Activated B cell treated with CpG ODN at 0.5 μM for 24 hours (primary cell): ENCODE data around the gene CNOT10. TPM values are rescaled to one million over a fixed set of nuclear protein-coding genes. Genes with fewer than 3 reads are reported as not detected.

Experiments used
- ATAC-seq: fragments of 200-7000 bp; cut with Tn5 transposase; one replicate; pipeline ENCODE4 v1.10.0; 2021; ENCODE audit warnings: low read depth, mild to moderate bottlenecking, moderate library complexity
- CTCF ChIA-PET: fragments of 350-600 bp; sonication (Branson Sonifier 250); formaldehyde crosslinking; loops from one replicate; lab custom pipeline; 2021; ENCODE audit warnings: antibody characterized with exemption; lab: Charles Lee
- POLR2A ChIA-PET: fragments of 350-600 bp; sonication (Branson Sonifier 250); formaldehyde crosslinking; loops from one replicate; lab custom pipeline; 2021; ENCODE audit warnings: antibody characterized with exemption; lab: Charles Lee
- DNase-seq: peaks from one replicate; pipeline ENCODE4 v3.0.0; 2022
- H3K27ac Mint-ChIP-seq: one replicate; pipeline ENCODE4 v1.8.0; 2020; ENCODE audit warnings: mixed read lengths
- H3K27me3 Mint-ChIP-seq: one replicate; pipeline ENCODE4 v1.8.0; 2021; ENCODE audit warnings: mixed read lengths
- H3K36me3 Mint-ChIP-seq: one replicate; pipeline ENCODE4 v1.8.0; 2021; ENCODE audit warnings: low read depth, mixed read lengths
- H3K4me1 Mint-ChIP-seq: one replicate; pipeline ENCODE4 v1.8.0; 2021; ENCODE audit warnings: mixed read lengths
- H3K4me3 Mint-ChIP-seq: one replicate; pipeline ENCODE4 v1.8.0; 2020; ENCODE audit warnings: mild to moderate bottlenecking, mixed read lengths
- H3K9me3 Mint-ChIP-seq: one replicate; pipeline ENCODE4 v1.8.0; 2020; ENCODE audit warnings: mixed read lengths
- CTCF ChIP-seq: fragments of 200-600 bp; IDR thresholded peaks from one replicate; pipeline ENCODE4 v1.8.0; 2022; ENCODE audit warnings: antibody characterized with exemption, mild to moderate bottlenecking
- intact Hi-C: fragments of 100-400 bp; cut with micrococcal nuclease; formaldehyde crosslinking; loops from one replicate; pipeline ENCODE4 v1.15.1; 2024
- total RNA-seq: library from RNA; stranded (reverse); gene quantifications from 2 replicates; pipeline ENCODE4 v1.2.3, GENCODE V29; 2022

The CNOT10 gene
- total RNA-seq, 1 donor from 2014 or later, result 48.0 TPM

GRCh38 chr3:32743934-32744333 is 58.9 kb downstream of the CNOT10 start:
- no peaks in the 10 kb centered on the region for H3K9me3 Mint-ChIP-seq
- no peaks in the 10 kb centered on the region for H3K27me3 Mint-ChIP-seq
- H3K27ac Mint-ChIP-seq, result no peak overlapping the region
- ChIA-PET CTCF (no interaction called here), POLR2A (no interaction called here)
- H3K4me3 Mint-ChIP-seq, result no peak overlapping the region
- ATAC-seq, result no peak
- TF ChIP-seq CTCF, result no peak
- no peak for DNase-seq
- intact Hi-C loops, result no loop called here
- H3K36me3 Mint-ChIP-seq, result peaks cover 48% of the 10 kb centered on the region
- H3K4me1 Mint-ChIP-seq, result no peaks in the 10 kb centered on the region

GRCh38 chr3:32751377-32751776 is 66.4 kb downstream of the CNOT10 start:
- ChIA-PET CTCF (no interaction called here), POLR2A (no interaction called here)
- Mint-ChIP-seq H3K27me3 (no peaks in the 10 kb centered on the region), H3K27ac (no peak overlapping the region), H3K9me3 (no peaks in the 10 kb centered on the region), H3K36me3 (peaks cover 23% of the 10 kb centered on the region), H3K4me1 (no peaks in the 10 kb centered on the region), H3K4me3 (no peak overlapping the region)
- intact Hi-C loops, result no loop called here
- ATAC-seq (no peak), DNase-seq (no peak)
- no peak for TF ChIP-seq CTCF

- DNase-seq (no peak), ATAC-seq (no peak)
- no peak overlapping the region for H3K4me3 Mint-ChIP-seq
- ChIA-PET CTCF (no interaction called here), POLR2A (no interaction called here)
- TF ChIP-seq CTCF, result no peak
- intact Hi-C loops, result no loop called here
- H3K27me3 Mint-ChIP-seq, result no peaks in the 10 kb centered on the region
- H3K36me3 Mint-ChIP-seq, result peaks cover 31% of the 10 kb centered on the region
- no peaks in the 10 kb centered on the region for H3K9me3 Mint-ChIP-seq
- no peaks in the 10 kb centered on the region for H3K4me1 Mint-ChIP-seq
- no peak overlapping the region for H3K27ac Mint-ChIP-seq
Observed at GRCh38 chr3:32755761-32756160, 70.8 kb downstream of the CNOT10 start.

GRCh38 chr3:32757618-32758374 is 72.8 kb downstream of the CNOT10 start:
- CTCF ChIA-PET, result no interaction called here
- DNase-seq (no peak), ATAC-seq (no peak)
- Mint-ChIP-seq H3K4me3 (no peak overlapping the region), H3K9me3 (no peaks in the 10 kb centered on the region), H3K4me1 (no peaks in the 10 kb centered on the region), H3K27me3 (no peaks in the 10 kb centered on the region), H3K27ac (no peak overlapping the region), H3K36me3 (peaks cover 38% of the 10 kb centered on the region)
- no peak for TF ChIP-seq CTCF
- intact Hi-C loops, result no loop called here
- POLR2A ChIA-PET, result no interaction called here

- ATAC-seq (no peak), DNase-seq (no peak)
- POLR2A ChIA-PET, result no interaction called here
- Mint-ChIP-seq H3K4me3 (no peak overlapping the region), H3K36me3 (peaks cover 35% of the 10 kb centered on the region), H3K27ac (no peak overlapping the region), H3K4me1 (no peaks in the 10 kb centered on the region), H3K9me3 (no peaks in the 10 kb centered on the region), H3K27me3 (no peaks in the 10 kb centered on the region)
- TF ChIP-seq CTCF, result no peak
- intact Hi-C loops, result no loop called here
- CTCF ChIA-PET, result no interaction called here
Observed at GRCh38 chr3:32758375-32758753, 73.4 kb downstream of the CNOT10 start.
